NCI-H187 (cell line): ENCODE measurements around the gene APC2.
"Not testable (repeated sequence)": the region's sequence is repeated elsewhere in the genome, so short reads cannot be mapped to it uniquely, and the experiment has no call there.

Experiments used
- DNase-seq, 2 experiments: peaks; one replicate each; lab custom pipeline; 2025; lab: John Stamatoyannopoulos, UW

The APC2 gene

GRCh38 chr19:1428738-1429391 is 21.1 kb upstream of the APC2 start:
- no peak for DNase-seq

GRCh38 chr19:1429750-1430149 is 20.2 kb upstream of the APC2 start:
- no peak for DNase-seq

- DNase-seq: no peak
Observed at GRCh38 chr19:1430246-1430645, 19.7 kb upstream of the APC2 start.

- DNase-seq: no peak
Observed at GRCh38 chr19:1431759-1432506, 18.0 kb upstream of the APC2 start.

DNA sequence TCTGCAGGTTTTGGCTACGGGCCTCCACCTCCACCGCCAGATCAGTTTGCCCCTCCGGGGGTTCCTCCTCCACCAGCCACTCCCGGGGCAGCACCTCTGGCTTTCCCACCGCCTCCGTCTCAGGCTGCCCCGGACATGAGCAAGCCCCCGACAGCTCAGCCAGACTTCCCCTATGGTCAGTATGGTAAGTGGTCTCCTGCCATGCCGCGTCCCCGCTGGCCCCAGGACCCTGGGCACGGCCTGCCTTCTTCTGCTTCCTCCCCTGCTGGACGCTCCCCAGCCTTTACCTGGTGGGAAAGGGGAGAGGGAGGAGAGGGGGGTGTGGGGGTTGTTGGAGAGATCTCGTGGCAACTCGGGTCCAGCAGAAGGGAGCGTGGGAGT is 17.4 kb upstream of the APC2 start:
- DNase-seq: no peak

DNA sequence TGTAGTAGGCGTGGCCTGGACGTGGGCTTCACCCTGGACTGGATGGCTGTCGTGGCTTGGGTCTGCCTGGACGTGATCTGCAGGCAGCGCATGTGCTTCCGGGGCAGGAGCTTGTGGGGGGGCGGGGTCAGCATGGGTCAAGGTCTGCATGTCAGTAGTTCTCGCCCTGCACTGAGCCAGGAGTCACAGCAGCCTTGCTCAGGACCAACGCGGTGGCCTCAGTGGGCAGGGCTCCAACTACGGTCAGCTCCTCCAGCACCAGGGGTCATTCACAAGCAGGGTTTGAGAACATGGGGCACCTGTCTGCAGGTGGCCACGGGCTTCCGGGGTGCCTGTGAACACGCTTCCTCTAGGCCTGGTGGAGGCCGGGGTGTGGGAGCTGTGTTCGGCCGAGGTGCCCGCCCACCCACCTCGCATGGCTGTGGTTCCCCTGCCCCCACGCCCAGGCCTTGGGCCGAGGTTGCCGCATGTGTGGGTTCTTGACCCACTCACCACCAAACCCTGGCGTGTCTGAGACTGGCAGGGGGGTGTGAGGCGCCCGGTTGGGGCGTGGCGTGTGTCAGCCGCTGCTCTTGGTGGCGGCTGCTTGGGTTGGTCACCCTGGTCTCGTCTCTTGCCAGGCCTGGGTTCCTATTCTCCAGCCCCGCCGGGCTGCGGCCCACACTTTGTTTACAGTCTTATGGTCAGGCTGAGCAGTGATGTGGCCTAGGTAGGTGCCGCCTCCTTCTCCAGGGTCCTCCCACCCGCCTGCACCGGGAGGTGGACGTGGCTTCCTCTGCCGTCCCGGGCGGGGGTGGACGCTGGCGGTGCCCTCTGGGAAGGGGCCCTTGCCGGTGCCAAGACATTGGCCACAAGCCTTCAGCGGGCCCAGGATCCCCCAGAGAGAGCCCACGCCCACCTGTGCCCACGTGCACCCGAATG is 16.5 kb upstream of the APC2 start:
- DNase-seq: no peak

- DNase-seq: no peak
Observed at GRCh38 chr19:1434040-1434366, 15.9 kb upstream of the APC2 start.

DNA sequence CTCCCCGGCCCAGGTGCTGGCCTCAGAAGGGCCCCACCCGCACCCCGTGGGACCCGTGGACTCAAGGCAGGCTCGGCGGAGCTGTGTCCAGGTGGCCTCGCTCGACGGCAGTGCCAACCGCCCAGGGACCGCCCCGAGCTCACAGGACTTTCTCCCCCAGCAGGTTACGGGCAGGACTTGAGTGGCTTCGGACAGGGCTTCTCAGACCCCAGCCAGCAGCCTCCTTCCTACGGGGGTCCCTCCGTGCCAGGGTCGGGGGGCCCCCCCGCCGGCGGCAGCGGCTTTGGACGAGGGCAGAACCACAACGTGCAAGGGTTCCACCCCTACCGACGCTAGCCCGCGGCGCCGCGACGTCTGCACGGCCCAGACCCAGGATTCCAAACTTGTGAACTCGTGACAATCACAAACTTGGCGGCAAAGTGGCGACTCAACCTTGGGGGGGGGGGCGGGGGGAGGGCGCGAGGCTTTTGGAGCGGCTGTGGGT is 15.3 kb upstream of the APC2 start:
- no peak for DNase-seq

DNA sequence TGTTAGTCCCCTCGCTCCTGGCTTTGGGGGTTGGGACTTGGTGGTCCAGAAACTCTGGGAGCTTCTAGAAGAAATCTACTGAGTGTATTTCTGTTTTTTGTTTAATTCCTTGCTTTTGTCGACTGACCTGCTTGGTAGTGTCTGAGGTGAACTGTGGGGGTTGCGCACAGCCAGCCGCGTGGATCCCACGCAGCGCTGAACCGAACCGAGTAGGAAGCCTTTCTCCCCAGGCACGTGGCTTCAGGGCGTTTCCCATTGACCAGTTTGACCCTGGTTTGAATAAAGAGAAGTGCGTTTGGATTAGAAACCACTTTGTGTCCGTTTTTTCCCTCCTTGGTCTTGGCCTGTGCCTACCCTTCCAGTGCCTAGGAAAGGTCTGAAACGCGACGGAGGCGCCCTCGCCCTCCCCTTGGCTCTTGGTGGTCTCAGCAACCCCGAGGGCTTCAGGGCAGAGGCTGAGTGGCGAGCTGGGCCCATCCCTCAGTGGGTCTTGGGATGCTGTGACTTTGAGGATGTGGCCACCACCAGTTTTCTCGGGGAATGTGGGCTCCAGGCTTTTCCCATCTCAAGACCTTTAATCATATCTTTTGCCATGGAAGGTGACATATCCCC is 14.4 kb upstream of the APC2 start:
- DNase-seq: no peak

DNA sequence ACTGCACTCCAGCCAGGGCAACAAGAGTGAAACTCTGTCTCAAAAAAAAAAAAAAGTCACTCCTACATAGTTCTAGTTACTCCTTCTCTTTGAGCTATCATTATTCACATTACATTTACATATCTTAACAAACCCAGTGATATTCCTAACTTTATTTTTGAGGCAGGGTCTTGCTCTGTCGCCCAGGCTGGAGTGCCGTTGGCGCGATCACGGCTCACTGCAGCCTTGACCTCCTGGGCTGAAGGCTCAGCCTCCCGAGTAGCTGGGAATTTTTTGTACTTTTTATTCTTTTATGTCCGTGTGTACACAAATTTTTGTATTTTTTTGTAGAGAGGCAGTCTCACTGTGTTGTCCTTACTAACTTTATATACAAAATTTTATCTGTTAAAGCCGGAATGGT is 12.3 kb upstream of the APC2 start:
- DNase-seq: no peak

GRCh38 chr19:1438035-1438932 is 11.6 kb upstream of the APC2 start, which contains the start of gene RPS15:
Gene RPS15, plus strand, starts transcription at chr19:1438396. Its CDS starts 30 bp downstream, at chr19:1438426.
- DNase-seq: peak; percentile 86 to 94

- no peak for DNase-seq
Observed at GRCh38 chr19:1438933-1439354, 11.0 kb upstream of the APC2 start.

- DNase-seq: not testable (repeated sequence)
Observed at GRCh38 chr19:1439525-1440417, 10.2 kb upstream of the APC2 start.

DNA sequence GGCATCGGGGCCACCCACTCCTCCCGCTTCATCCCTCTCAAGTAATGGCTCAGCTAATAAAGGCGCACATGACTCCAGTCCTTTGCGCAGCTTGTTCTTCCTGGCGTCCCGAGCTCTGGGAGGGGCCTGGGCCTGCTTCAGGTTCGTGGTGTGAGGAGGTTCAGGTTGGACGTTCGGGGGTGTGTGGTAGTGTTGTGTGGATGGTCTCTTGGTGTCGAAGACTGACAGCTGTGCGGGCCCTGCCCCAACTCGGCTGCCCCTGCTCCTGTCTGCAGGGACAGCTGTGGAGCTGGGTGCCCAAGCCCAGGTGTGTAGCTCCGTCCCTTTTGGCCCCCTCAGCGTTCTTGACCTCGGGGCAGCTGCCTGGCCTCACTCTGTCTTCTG is 9.5 kb upstream of the APC2 start:
- DNase-seq: no peak

DNA sequence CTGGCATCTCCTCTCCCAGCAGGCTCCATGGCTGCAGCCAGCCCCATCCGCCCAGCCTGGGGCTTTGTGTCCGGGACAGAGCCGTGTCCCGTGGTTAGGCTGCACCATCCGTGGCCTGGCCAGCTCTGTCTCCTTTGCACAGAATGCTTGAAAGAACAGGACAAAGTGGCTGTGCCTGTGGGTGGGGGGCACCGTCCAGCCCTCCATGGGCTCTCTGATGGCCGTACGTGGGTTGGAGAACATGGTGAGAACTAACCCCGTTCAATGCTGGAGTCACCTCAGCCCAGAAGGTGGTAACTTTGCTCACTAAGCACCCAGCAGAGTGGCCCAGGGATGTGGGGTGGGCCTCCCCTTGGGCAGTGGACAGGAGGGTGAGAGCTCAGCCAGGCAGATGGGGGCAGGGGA is 8.9 kb upstream of the APC2 start:
- no peak for DNase-seq

- no peak for DNase-seq
Observed at GRCh38 chr19:1441677-1442438, 8.1 kb upstream of the APC2 start.

DNA sequence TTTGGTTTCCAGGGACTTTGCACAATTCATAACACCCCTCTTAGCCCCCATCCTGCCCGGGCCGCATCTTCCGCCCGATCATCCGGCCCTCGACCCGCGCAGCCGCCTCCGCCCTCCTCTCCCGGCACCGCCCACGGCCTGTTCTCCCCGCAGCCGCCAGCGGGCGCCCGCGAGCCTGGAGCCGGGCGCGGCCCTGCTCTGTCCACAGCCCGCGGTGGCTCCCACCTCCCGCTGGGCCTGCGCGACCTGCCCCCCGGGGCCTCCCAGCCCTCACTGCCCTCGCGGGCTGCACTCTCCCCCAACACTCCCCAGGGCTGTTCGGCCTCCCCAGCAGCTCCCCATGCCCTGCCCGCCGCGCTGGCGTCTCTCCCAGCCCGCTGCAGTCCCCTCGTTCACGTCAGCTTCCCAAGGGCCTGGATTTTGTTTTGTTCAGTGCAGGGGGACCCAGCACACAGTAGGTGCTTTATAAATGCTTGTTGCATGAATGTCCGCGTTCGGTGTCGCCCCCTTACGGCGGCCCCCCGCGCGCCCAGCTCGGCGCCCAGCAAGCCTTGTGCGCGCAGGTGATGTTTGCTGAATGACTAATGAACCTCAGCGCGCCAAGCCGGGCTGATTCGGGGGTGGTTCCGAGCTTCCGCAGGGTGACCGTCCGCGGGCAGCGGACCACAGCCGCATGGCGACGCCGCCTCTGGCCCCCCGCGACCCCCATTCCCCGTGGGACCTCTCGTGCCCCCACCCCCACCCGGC is 4.6 kb upstream of the APC2 start:
- DNase-seq: peak; percentile 14 to 43

- peak in 1 of 2 experiments; percentile 34 for DNase-seq
Observed at GRCh38 chr19:1445932-1446712, 3.8 kb upstream of the APC2 start.
